Cardiac fibroblast (primary cell): ENCODE data around the gene NME9.

Source experiments
- DNase-seq, 2 donors: peaks; one replicate each; pipeline versions ENCODE4 v3.0.0 to v3.0.0-alpha.2; 2010; ENCODE audit warnings: low read depth in 2 of 2
- H3K4me3 ChIP-seq, 2 donors: replicated peaks in 1 of 2; 1 replicate in 1 of 2; 2 replicates in 1 of 2; pipeline ENCODE4 v1.5.1; 2011; ENCODE audit warnings: low read depth in 2 of 2, low read length in 2 of 2, mild to moderate bottlenecking in 2 of 2, moderate library complexity in 1 of 2
- CTCF ChIP-seq: IDR thresholded peaks from one replicate; pipeline ENCODE4 v1.5.1; 2011; ENCODE audit warnings: low read depth, mild to moderate bottlenecking, low read length, inconsistent platforms

Gene NME9

GRCh38 chr3:138367911-138368310 is 38.3 kb upstream of the NME9 start:
- no peak overlapping the region for H3K4me3 ChIP-seq
- TF ChIP-seq CTCF = no peak

GRCh38 chr3:138367326-138367850 is 37.7 kb upstream of the NME9 start:
- no peak for TF ChIP-seq CTCF
- H3K4me3 ChIP-seq = no peak overlapping the region
- DNase-seq = no peak

More at GRCh38 chr3:138367911-138368310, 38.3 kb upstream of the NME9 start:
- DNase-seq = peak; percentile 30 to 42

- no peak overlapping the region for H3K4me3 ChIP-seq
- DNase-seq = no peak
- no peak for TF ChIP-seq CTCF
Observed at GRCh38 chr3:138366006-138366759, 36.5 kb upstream of the NME9 start.

- no peak for DNase-seq
- no peak for TF ChIP-seq CTCF
Observed at GRCh38 chr3:138365253-138365555, 35.6 kb upstream of the NME9 start.

GRCh38 chr3:138364356-138365252 is 35.0 kb upstream of the NME9 start:
- no peak overlapping the region for H3K4me3 ChIP-seq
- DNase-seq = no peak
- TF ChIP-seq CTCF = no peak

More at GRCh38 chr3:138365253-138365555, 35.6 kb upstream of the NME9 start:
- H3K4me3 ChIP-seq = no peak overlapping the region

GRCh38 chr3:138363322-138363721 is 33.7 kb upstream of the NME9 start:
- no peak for DNase-seq

More at GRCh38 chr3:138363322-138363721, 33.7 kb upstream of the NME9 start:
- H3K4me3 ChIP-seq = no peak overlapping the region
- no peak for TF ChIP-seq CTCF
